ENCODE measurements around the gene UPF1.

Gene UPF1

DNA sequence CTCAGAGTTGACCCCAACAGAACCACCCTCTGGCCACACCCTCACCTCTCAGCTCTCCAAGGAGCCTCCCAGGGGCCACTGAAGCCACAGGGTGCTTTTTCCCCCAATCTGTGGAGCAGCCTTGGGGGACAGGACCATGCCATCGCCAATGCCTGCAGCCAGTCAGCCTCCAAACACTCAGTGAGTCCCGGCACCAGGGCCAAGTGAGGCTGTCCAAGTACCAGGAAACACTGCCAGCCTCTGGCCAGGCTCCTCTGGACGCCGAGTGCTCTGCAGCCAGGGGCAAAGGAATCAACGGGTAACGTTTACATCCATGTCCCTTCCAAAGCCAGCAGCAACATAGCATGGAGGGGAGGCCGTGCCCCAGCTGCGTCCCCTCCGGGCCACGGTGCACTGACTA is 31.1 kb upstream of the UPF1 start:
- no peak for TF ChIP-seq RAD21 (IDR thresholded peaks at IDR 0.05; ENCODE audit: low read depth)
- TF ChIP-seq ZBTB7A (IDR thresholded peaks at IDR 0.05; ENCODE audit: low read depth): no peak
- TF ChIP-seq, protein P1, sequence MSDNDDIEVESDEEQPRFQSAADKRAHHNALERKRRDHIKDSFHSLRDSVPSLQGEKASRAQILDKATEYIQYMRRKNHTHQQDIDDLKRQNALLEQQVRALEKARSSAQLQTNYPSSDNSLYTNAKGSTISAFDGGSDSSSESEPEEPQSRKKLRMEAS (IDR thresholded peaks at IDR 0.05): no peak

DNA sequence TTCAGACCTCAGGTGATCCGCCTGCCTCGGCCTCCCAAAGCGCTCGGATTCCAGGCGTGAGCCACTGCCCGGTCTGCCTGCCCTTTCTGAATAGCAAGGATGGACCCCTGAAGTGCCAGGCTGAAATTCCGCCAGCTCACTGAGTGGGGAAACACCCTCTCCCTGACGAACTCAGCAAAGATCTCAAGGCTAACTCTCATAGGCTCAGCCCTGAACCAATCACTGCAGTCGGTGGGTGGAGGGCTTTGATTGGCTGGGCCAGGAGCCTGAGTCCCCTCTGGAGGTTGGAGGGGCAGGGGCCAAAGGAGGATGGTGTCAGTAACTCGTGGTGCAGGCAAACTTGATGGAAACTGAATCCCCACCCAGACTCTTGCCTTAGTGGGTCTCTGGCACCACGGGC is 29.4 kb upstream of the UPF1 start:
- TF ChIP-seq, protein P1 (IDR thresholded peaks at IDR 0.05): no peak
- TF ChIP-seq TEAD4 (IDR thresholded peaks at IDR 0.05): 0 out of 2 replicates have a peak, but pooled peaks have one; percentile 7
- TF ChIP-seq TAF1 (IDR thresholded peaks at IDR 0.05; ENCODE audit: low read depth): no peak

DNA sequence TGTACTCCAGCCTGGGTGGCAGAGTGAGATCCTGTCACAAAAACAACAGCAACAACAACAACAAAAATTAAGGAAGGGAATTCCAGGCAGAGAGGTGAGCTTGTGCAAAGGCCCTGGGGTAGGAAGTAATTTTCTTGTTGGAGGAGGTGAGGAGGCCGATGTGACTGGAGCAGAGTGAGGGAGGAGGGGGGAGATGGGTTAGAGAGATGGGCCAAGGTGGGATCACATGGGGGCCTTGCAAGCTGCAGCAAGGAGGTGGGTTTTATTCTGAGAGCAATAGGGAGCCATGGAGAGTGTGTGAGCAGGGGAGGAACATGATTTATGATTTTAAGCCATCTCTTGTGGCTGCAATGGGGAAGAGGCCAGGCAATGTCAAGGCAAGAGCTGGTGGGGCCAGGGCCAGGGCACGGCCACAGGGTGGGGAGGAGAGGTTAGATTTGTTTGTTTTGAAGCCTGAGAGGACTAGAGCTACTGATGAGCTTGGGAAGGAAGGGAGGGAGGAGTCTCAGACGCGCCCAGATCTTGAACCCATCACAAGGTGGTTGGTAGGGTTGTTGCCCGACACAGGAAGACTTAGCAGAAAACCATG is 28.1 kb upstream of the UPF1 start:
- TF ChIP-seq EP300 (IDR thresholded peaks at IDR 0.05; ENCODE audit: borderline replicate concordance): no peak
- no peak for TF ChIP-seq EGR1 (IDR thresholded peaks at IDR 0.05)
- TF ChIP-seq, protein P1 (IDR thresholded peaks at IDR 0.05): no peak
- TF ChIP-seq, protein P2, sequence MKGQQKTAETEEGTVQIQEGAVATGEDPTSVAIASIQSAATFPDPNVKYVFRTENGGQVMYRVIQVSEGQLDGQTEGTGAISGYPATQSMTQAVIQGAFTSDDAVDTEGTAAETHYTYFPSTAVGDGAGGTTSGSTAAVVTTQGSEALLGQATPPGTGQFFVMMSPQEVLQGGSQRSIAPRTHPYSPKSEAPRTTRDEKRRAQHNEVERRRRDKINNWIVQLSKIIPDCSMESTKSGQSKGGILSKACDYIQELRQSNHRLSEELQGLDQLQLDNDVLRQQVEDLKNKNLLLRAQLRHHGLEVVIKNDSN (IDR thresholded peaks at IDR 0.05): no peak
- TF ChIP-seq TCF12 (IDR thresholded peaks at IDR 0.05; ENCODE audit: low read depth): no peak
- no peak for TF ChIP-seq TEAD4 (IDR thresholded peaks at IDR 0.05)
- no peak for TF ChIP-seq FOXM1 (IDR thresholded peaks at IDR 0.05; ENCODE audit: borderline replicate concordance, low read depth)
- TF ChIP-seq NFIC (IDR thresholded peaks at IDR 0.05): no peak
- TF ChIP-seq ZBTB7A (IDR thresholded peaks at IDR 0.05; ENCODE audit: low read depth): no peak
- no peak for TF ChIP-seq CREB1 (IDR thresholded peaks at IDR 0.05; ENCODE audit: low read depth)
- no peak for TF ChIP-seq CEBPB (IDR thresholded peaks at IDR 0.05)
- no peak for TF ChIP-seq RAD21 (IDR thresholded peaks at IDR 0.05; ENCODE audit: low read depth)
- no peak for TF ChIP-seq YY1 (IDR thresholded peaks at IDR 0.05; ENCODE audit: low read depth)
- TF ChIP-seq, protein P3, sequence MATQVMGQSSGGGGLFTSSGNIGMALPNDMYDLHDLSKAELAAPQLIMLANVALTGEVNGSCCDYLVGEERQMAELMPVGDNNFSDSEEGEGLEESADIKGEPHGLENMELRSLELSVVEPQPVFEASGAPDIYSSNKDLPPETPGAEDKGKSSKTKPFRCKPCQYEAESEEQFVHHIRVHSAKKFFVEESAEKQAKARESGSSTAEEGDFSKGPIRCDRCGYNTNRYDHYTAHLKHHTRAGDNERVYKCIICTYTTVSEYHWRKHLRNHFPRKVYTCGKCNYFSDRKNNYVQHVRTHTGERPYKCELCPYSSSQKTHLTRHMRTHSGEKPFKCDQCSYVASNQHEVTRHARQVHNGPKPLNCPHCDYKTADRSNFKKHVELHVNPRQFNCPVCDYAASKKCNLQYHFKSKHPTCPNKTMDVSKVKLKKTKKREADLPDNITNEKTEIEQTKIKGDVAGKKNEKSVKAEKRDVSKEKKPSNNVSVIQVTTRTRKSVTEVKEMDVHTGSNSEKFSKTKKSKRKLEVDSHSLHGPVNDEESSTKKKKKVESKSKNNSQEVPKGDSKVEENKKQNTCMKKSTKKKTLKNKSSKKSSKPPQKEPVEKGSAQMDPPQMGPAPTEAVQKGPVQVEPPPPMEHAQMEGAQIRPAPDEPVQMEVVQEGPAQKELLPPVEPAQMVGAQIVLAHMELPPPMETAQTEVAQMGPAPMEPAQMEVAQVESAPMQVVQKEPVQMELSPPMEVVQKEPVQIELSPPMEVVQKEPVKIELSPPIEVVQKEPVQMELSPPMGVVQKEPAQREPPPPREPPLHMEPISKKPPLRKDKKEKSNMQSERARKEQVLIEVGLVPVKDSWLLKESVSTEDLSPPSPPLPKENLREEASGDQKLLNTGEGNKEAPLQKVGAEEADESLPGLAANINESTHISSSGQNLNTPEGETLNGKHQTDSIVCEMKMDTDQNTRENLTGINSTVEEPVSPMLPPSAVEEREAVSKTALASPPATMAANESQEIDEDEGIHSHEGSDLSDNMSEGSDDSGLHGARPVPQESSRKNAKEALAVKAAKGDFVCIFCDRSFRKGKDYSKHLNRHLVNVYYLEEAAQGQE (IDR thresholded peaks at IDR 0.05; ENCODE audit: low read depth): no peak
- TF ChIP-seq TAF1 (IDR thresholded peaks at IDR 0.05; ENCODE audit: low read depth): no peak

DNA sequence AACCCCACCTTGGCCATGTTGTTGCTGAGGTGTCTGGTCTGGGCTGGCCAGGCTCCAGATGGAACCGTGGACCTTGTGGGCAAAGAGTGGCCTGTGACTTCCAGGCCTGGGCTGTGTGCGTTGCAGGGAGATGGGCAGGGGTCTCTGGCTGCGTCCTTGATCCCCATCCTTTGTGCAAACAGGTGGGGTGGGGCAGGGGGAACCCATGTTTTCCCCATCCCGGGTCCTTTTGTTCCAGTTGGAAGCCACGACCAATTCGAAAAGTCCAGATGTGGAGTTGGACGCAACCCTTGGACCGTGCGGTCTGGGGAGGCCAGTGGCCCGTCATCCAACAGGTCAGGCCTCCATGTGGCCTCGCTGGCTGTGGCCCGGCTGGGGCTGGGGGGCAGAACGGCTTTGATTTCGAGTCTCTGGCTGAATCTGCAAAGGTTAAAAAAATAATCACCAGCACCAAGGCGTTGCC is 27.6 kb upstream of the UPF1 start:
- TF ChIP-seq FOXM1 (IDR thresholded peaks at IDR 0.05; ENCODE audit: borderline replicate concordance, low read depth): no peak
- TF ChIP-seq YY1 (IDR thresholded peaks at IDR 0.05; ENCODE audit: low read depth): no peak
- no peak for TF ChIP-seq EP300 (IDR thresholded peaks at IDR 0.05; ENCODE audit: borderline replicate concordance)
- no peak for TF ChIP-seq EGR1 (IDR thresholded peaks at IDR 0.05)
- no peak for TF ChIP-seq CREB1 (IDR thresholded peaks at IDR 0.05; ENCODE audit: low read depth)
- no peak for TF ChIP-seq TEAD4 (IDR thresholded peaks at IDR 0.05)
- no peak for TF ChIP-seq NFIC (IDR thresholded peaks at IDR 0.05)
- no peak for TF ChIP-seq CEBPB (IDR thresholded peaks at IDR 0.05)
- TF ChIP-seq, protein P1 (IDR thresholded peaks at IDR 0.05): no peak
- TF ChIP-seq TAF1 (IDR thresholded peaks at IDR 0.05; ENCODE audit: low read depth): no peak
- no peak for TF ChIP-seq TCF12 (IDR thresholded peaks at IDR 0.05; ENCODE audit: low read depth)
- TF ChIP-seq RAD21 (IDR thresholded peaks at IDR 0.05; ENCODE audit: low read depth): no peak
- TF ChIP-seq, protein P2 (IDR thresholded peaks at IDR 0.05): no peak
- TF ChIP-seq, protein P3 (IDR thresholded peaks at IDR 0.05; ENCODE audit: low read depth): no peak
- no peak for TF ChIP-seq ZBTB7A (IDR thresholded peaks at IDR 0.05; ENCODE audit: low read depth)

DNA sequence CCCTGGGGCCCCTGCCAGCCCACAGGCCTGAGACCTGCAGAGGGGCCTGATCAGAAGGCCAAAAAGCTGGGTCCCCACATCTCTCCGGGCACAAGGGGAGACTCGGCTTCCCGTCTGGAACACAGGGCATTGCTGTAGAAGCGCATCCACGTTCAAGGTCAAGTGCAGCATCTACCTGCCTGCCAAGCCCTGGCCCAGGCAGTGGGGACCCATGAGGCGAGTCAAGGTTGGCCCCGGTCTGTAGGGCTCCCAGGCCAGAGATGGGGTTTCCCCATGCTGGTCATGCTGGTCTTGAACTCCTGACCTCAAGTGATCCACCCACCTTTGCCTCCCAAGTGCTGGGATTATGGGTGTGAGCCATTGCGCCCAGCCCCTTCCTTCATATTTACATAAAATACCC is 27.1 kb upstream of the UPF1 start:
- TF ChIP-seq, protein P2 (IDR thresholded peaks at IDR 0.05): no peak
- TF ChIP-seq YY1 (IDR thresholded peaks at IDR 0.05; ENCODE audit: low read depth) (no peak), TCF12 (IDR thresholded peaks at IDR 0.05; ENCODE audit: low read depth) (no peak), NFIC (IDR thresholded peaks at IDR 0.05) (no peak), EP300 (IDR thresholded peaks at IDR 0.05; ENCODE audit: borderline replicate concordance) (no peak), EGR1 (IDR thresholded peaks at IDR 0.05) (no peak), FOXM1 (IDR thresholded peaks at IDR 0.05; ENCODE audit: borderline replicate concordance, low read depth) (no peak), CREB1 (IDR thresholded peaks at IDR 0.05; ENCODE audit: low read depth) (no peak), TEAD4 (IDR thresholded peaks at IDR 0.05) (no peak), CEBPB (IDR thresholded peaks at IDR 0.05) (no peak), RAD21 (IDR thresholded peaks at IDR 0.05; ENCODE audit: low read depth) (no peak), TAF1 (IDR thresholded peaks at IDR 0.05; ENCODE audit: low read depth) (no peak), ZBTB7A (IDR thresholded peaks at IDR 0.05; ENCODE audit: low read depth) (no peak)
- TF ChIP-seq, protein P1 (IDR thresholded peaks at IDR 0.05): no peak
- TF ChIP-seq, protein P3 (IDR thresholded peaks at IDR 0.05; ENCODE audit: low read depth): no peak
